ENCODE measurements around the gene PLXNC1.

The PLXNC1 gene

DNA sequence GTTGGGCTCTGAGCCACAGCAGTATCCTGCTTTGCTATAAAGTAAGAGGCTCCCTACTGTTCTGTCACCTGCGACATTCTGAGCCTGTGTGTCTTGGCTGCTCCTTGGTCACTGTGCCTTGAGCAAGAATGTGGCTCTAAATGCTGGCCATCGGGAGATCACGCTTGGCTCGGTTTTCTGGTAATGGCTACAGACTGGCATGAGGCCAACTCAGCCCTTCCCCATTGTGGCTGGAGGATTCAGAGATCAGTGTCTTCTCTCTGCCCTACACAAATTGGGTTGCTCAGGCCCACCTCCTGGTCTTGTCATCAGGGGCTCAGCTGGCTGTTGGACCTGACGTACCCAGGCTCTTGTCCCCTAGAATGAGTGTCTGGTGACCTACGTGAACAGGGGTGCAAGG is 94.5 kb downstream of the PLXNC1 start:
- DNase-seq, result peak; percentile 31 to 61 (median 58)

- peak; percentile 72 to 89 (median 83) for DNase-seq
These were observed 96.1 kb downstream of the PLXNC1 start for GRCh38 chr12:94244165-94245133.

GRCh38 chr12:94245631-94246383 is 97.4 kb downstream of the PLXNC1 start:
- no peak for DNase-seq

GRCh38 chr12:94247246-94247645 is 98.9 kb downstream of the PLXNC1 start:
- peak in 2 of 4 experiments; percentile 11 to 14 for DNase-seq

DNA sequence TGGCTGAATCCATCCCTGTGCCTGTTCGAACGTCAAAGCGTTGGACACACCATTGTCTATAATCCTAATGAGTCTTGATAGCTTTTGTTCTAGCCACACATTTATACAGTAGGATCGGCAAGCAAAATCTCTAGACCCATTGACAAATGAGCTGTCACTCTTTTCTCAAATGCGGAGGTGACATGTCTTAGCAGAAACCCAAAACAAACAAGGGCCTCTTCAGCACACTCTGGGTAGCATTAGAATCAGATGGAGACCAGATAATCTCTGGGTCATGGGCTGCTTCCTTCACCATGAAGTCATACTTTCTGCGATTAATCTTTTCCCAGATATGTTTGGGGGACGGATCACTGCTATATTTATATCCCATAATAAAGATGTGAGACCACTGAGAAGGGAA is 100.2 kb downstream of the PLXNC1 start:
- DNase-seq, result no peak

- no peak for DNase-seq
These were observed 101.8 kb downstream of the PLXNC1 start for GRCh38 chr12:94250130-94250529.

DNA sequence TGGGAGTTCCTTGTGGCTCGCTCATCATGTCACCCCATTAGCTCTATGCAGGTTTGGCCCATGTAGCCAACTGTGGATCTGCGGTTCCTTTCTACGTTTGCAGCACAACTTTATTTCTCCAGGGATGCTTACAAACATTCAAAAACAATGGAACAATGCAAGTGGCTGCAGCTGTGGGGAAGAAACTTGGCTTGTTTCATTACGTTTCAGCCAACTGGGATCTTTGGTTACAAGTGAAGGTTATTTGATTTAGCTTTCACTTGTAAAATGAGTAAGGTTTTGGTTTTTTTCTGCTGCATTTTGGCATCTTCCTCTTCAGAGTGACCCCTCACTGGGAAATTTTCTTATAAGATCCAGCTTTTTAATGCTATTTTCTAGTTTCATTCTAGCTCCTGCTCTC is 105.9 kb downstream of the PLXNC1 start:
- DNase-seq, result no peak

DNA sequence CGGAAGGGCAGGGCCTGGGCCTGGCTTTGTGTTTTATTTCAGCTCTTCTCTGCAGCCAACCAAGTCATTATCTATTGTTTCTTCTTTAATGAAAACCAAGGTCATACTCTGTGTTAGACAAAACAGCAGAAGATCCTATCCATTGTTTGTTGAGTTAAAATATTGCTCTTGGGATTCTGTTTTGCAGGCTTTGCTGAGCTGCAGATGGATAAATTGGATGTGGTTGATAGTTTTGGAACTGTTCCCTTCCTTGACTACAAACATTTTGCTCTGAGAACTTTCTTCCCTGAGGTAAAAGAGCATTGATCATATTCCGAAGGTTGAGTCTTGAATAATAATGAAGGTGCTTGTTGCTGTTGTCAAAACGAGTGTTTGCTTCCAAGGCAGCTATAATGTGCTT is 106.6 kb downstream of the PLXNC1 start:
- no peak for DNase-seq

DNA sequence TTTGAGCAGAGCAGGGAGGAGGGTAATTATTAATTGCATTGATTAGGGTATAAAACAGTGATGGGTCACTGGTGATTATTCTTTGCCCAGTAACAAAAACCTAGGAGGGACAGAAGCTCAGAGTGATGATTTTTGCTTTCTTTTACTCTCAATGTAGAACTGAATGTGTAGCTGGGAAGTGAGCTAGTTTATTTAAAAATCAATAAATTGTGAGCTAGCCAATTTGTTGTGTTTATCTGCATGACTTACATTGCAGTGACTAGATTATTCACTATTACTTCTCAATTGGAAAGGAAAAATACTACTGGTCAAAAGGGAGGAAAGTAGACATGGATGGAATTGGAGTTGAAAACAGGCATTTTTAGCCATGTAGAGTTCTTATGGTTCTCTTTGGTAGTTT is 107.1 kb downstream of the PLXNC1 start:
- DNase-seq, result no peak

- DNase-seq, result no peak
These were observed 110.2 kb downstream of the PLXNC1 start for GRCh38 chr12:94258593-94258992.

- DNase-seq, result no peak
These were observed 111.6 kb downstream of the PLXNC1 start for GRCh38 chr12:94260017-94260416.

GRCh38 chr12:94260717-94261116 is 112.3 kb downstream of the PLXNC1 start:
- no peak for DNase-seq

- no peak for DNase-seq
These were observed 112.7 kb downstream of the PLXNC1 start for GRCh38 chr12:94261119-94261518.

DNA sequence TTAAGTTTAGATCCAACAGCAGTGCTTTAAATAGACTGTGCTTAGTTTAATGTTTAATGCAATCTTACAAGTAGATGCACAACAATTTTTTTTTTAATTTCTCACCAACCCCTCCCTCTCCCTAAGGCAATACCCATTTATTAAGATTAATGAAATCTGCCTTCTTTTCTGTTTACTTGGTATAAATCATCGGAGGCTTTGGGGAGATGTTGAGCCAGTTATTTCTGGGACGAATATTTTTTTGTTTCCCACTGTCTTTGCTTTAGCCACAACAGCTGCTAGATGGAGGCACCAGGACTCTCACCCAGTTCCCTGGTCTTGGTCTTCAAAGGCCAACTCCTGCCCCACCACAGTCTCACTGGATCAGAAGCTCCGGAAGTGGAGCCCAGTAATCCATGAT is 113.4 kb downstream of the PLXNC1 start:
- DNase-seq, result no peak

- DNase-seq, result peak; percentile 89 to 96 (median 93)
These were observed 114.0 kb downstream of the PLXNC1 start for GRCh38 chr12:94262228-94263010.

- DNase-seq, result peak; percentile 71 to 88 (median 82)
These were observed 114.8 kb downstream of the PLXNC1 start for GRCh38 chr12:94263011-94263811.

GRCh38 chr12:94263905-94264561 is 115.7 kb downstream of the PLXNC1 start:
- peak; percentile 41 to 69 (median 56) for DNase-seq

DNA sequence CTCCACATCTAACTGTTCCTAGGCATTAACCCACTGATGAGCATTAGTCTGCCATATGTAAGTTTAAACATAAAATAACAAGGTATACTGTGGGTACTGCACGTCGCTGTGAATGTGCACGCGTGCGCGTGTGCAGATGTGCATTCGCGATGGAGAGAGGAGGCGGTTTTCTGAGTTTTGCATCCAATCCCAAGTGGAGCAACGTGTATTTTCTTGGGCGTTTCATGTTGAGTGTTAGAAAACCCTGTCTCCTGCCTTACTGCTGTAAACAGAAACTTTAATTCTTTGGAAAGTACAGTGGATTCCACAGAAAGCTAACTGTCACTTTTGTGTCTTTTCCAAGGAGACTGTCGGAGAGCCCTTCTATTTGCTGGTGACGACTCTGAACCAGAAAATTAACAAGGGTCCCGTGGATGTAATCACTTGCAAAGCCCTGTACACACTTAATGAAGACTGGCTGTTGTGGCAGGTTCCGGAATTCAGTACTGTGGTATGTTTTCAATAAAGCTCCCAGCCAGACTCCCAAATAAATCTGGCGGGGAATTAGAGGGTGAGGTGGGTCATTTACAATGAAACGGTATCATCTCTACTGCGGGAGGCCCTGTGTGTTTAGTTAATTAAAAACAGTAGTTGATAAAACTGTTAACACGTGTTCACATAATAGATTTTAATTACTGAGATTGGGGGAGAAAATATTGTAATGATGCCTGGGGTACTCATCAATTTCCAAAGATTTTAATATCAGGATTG is 116.5 kb downstream of the PLXNC1 start:
- DNase-seq, result no peak

- no peak for DNase-seq
These were observed 117.2 kb downstream of the PLXNC1 start for GRCh38 chr12:94265539-94265938.

DNA sequence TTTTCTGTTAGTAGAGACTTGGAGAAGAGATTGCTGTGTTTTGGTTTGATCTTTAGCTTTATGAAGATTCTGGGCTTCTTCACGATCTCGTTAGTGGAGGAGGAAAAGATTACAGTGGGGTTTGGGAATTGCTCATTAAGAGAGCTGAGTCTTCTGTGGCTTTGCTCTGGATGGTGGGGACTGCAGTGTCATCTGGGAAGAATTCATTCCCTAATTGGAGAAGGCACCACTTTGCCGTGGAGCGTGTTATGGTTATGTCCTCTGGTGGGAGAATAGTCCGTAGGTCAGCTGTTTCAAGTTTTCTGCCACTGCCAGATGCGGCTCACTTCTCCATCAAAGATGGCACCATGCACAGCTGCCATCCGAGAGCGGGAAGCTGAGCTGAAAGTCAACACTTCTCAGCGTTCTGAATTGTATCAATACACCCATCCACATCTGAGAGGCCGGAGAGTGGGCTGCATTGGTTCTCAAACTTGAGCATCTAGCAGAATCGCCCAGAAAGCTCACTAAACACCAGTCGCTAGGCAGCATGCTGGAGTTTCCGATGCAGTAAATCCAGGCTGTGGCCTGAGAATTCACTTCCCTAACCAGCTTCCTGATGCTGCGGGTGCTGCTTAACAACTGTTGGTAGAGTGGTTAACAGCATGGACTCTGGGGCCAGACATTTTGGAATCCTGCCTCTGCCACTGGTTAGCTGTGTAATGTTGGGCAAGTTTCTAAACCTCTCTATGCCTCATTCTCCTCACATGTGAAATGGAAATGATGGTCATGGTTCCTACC is 117.8 kb downstream of the PLXNC1 start:
- DNase-seq, result peak; percentile 66 to 81 (median 78)

All from suppressor macrophage (primary cell).